Measurements from ENCODE around the gene SFSWAP.

GRCh38 chr12:131716282-131716681, 5.4 kb downstream of the SFSWAP start:
- TF ChIP-seq POLR2A (IDR thresholded peaks at IDR 0.05; ENCODE audit: control extremely low read depth in 1 of 2, low read depth in 2 of 2, low read length in 2 of 2): no peak
- no peak for TF ChIP-seq MAFK (IDR thresholded peaks at IDR 0.05; ENCODE audit: low read depth, low read length)
- TF ChIP-seq CTCF (IDR thresholded peaks at IDR 0.05; ENCODE audit: control extremely low read depth in 1 of 3, insufficient read depth in 1 of 3, low read depth in 1 of 3, low read length in 3 of 3): no peak
- TF ChIP-seq ZNF274 (IDR thresholded peaks at IDR 0.05; ENCODE audit: borderline replicate concordance, extremely low read depth, low read length): no peak
